Activated naive CD4-positive, alpha-beta T cell (primary cell): Measurements from ENCODE around the gene ASAP3.
A peak's percentile ranks its signal among the peaks of the same experiment; 100 is the strongest.

ENCODE experiments used
- DNase-seq, 4 experiments: peaks; one replicate each; lab custom pipeline; 2025; lab: John Stamatoyannopoulos, UW

The ASAP3 gene

GRCh38 chr1:23423415-23424292 lies 60.3 kb downstream of the ASAP3 start:
- peak in 1 of 4 experiments; percentile 21 for DNase-seq

- no peak for DNase-seq
These were observed 61.0 kb downstream of the ASAP3 start for GRCh38 chr1:23422941-23423340.

- DNase-seq: peak in 2 of 4 experiments; percentile 32 to 47
These were observed 61.6 kb downstream of the ASAP3 start for GRCh38 chr1:23422241-23422877.

GRCh38 chr1:23421753-23422240 lies 62.2 kb downstream of the ASAP3 start:
- DNase-seq: no peak

- no peak for DNase-seq
These were observed 62.6 kb downstream of the ASAP3 start for GRCh38 chr1:23421343-23421742.

- no peak for DNase-seq
These were observed 63.2 kb downstream of the ASAP3 start for GRCh38 chr1:23420778-23421177.

- DNase-seq: no peak
These were observed 64.8 kb downstream of the ASAP3 start for GRCh38 chr1:23419180-23419579.

GRCh38 chr1:23417570-23417969 lies 66.4 kb downstream of the ASAP3 start:
- no peak for DNase-seq

- no peak for DNase-seq
These were observed 67.0 kb downstream of the ASAP3 start for GRCh38 chr1:23416964-23417363.

- DNase-seq: no peak
These were observed 75.1 kb downstream of the ASAP3 start for GRCh38 chr1:23408797-23409290.

- DNase-seq: no peak
These were observed 76.9 kb downstream of the ASAP3 start for GRCh38 chr1:23407016-23407630.

- no peak for DNase-seq
These were observed 78.0 kb downstream of the ASAP3 start for GRCh38 chr1:23405946-23406345.

GRCh38 chr1:23403735-23404486 lies 80.1 kb downstream of the ASAP3 start:
- DNase-seq: peak; percentile 72 to 83 (median 79)

- DNase-seq: no peak
These were observed 80.6 kb downstream of the ASAP3 start for GRCh38 chr1:23403355-23403734.

GRCh38 chr1:23403038-23403336 lies 81.0 kb downstream of the ASAP3 start:
- no peak for DNase-seq

GRCh38 chr1:23402286-23403037 lies 81.5 kb downstream of the ASAP3 start:
- DNase-seq: no peak

- DNase-seq: no peak
These were observed 82.7 kb downstream of the ASAP3 start for GRCh38 chr1:23401313-23401712.

- DNase-seq: no peak
These were observed 83.5 kb downstream of the ASAP3 start for GRCh38 chr1:23400324-23401114.

- DNase-seq: no peak
These were observed 84.8 kb downstream of the ASAP3 start for GRCh38 chr1:23399229-23399628.

- DNase-seq: no peak
These were observed 86.1 kb downstream of the ASAP3 start for GRCh38 chr1:23397908-23398307.

GRCh38 chr1:23396380-23396779 lies 87.6 kb downstream of the ASAP3 start:
- no peak for DNase-seq
